HG03354 (cell line): ENCODE measurements around the gene PCNT.
"Not testable (repeated sequence)": the region's sequence is repeated elsewhere in the genome, so short reads cannot be mapped to it uniquely, and the experiment has no call there.

Experiments
- ATAC-seq: cut with Tn5 transposase; IDR thresholded peaks from one replicate; pipeline ENCODE4 v1.9.1; 2021; ENCODE audit warnings: mild to moderate bottlenecking; ENCODE audit not compliant: unreplicated experiment, poor library complexity, severe bottlenecking

Gene PCNT

DNA sequence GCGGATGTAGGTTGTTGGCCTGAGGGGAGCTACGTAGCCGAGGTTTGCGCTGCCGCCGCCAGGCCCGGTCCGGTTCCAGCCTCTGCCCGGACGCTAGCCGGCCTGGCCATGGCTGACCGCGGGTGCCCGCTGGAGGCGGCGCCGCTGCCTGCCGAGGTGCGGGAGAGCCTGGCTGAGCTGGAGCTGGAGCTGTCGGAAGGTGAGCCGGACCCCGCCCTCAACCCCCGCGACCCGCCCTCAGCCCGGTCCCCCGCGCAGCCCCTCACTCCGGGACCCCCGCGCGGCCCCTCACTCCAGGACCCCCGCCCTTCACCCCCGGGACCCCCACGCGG lies 135.0 kb downstream of the PCNT start:
- no peak for ATAC-seq

DNA sequence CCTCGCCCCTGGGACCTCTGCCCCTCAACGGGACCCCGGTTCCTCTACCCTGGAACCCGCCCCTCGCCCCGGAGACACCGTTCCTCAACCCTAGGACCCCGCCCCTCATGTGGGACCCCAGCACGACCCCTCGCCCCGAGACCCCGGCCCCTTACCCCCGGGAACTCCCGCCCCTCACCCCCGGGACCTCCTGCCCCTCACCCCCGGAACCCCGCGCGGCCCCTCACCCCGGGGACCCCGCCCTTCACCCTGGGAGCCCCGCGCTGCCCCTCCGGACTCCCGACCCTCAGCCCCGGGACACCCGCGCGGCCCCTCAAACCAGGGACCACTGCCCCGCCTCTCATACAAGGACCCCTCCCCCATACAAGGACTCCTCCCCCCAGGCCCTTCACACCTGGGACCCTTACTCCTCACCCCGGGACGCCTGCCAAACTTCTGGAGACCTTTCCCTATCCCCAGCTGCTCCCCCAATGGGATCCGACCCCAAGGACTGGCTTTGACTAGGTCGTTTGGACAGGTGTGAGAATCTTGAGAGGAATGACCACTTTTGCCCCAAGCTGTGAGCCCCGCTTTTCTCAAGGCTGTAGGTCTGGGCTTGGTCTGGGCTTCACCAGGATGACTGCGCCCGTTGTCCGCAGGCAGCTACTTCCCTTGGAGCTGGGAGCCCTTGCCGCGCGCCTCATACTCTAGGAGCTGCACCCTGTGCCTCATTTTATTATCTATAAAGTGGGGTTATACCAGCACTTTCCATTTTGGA lies 135.6 kb downstream of the PCNT start:
- no peak for ATAC-seq

DNA sequence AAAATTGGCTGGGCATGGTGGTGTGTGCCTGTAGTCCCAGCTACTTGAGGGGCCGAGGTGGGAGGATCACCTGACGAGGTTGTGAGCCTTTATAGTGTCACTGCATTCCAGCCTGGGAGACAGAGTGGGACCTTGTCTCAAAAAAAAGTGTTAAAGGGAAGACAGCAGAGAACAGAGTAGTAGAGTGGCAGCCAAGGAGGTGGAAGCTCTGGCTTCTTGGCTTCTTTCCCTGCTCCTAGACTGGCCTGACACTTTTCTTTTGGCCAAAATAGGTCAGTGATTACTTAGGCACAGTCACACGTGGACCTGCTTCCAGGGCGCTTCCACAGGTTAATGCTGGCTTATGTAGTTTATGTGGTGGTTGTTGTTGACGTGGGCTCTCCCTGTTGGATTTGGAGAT lies 138.0 kb downstream of the PCNT start:
- no peak for ATAC-seq

DNA sequence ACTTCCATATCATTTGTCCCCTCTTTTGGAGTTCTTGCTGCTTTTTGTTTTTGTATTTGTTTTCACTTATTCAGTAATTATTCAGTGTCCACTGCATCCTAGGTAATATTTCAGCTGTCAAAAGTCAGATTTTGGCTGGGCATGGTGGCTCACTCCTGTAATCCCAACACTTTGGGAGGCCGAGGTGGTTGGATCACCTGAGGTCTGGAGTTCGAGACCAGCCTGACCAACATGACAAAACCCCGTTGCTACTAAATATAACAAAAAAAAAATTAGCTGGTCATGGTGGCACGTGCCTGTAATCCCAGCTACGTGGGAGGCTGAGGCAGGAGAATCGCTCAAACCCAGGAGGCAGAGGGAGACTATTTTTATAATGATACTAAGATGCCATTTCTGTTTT lies 141.2 kb downstream of the PCNT start:
- not testable (repeated sequence) for ATAC-seq

DNA sequence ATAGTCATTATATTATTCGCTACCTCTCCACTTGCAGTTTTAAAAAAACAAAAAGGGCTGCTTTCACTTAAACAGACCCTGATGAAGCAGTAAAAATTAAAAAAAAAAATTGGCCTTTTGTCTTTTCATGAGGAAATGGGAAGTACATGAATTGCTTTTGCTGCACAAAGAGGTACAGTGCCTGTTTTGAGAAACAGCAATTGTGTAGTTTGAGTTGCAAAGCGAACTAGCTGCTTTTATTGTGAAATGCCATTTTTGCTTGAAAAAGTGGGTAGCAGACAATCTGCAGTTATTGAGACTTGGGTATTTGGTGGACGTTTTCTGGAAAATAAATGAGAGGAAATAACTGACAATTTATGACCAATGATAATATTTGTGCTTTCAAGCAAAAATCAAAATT lies 141.7 kb downstream of the PCNT start:
- no peak for ATAC-seq

DNA sequence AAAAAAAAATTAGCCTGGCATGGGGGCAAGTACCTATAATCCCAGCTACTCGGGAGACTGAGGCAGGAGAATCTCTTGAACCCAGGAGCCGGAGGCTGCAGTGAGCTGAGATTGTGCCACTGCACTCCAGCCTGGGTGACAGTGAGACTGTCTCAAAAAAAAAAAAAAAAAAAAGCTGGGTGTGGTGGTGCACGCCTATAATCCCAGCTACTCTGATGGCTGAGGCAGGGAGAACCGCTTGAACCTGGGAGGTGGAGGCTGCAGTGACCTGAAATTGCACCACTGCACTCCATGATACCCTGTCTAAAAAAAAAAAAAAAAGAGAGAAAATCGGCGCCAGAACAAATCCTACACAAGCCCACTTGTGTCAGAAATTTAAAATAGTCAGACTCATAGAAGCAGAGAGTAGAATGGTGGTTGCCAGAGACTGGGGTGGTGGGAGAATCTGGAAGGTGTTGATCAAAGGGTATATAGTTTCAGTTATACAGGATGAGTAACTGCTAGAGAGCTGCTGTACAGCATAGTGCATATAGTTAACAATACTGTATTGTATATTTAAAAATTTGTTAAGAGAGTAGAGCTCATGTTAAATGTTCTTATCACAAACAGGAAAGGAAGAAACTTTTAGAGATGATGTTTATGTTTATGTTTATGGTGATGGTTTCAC lies 144.3 kb downstream of the PCNT start:
- no peak for ATAC-seq

DNA sequence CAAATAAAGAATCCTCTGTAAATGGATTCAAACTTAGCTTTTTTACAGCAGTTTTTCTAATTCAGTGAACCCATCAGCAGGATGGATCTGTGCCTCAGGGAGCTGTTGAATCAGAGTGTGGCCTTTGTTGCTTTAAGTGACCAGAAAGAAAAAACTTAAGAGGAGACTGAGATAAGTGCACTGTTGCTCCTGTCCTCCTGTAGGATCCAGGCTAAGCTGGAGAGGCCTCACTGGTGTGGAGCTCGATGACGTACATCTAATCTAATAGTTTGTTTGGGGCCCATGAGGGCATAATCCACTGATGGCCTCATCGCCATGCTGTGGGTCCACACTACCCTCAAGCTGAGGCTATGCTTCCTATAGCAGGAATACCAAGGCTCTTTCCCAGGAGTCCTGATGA lies 145.3 kb downstream of the PCNT start:
- ATAC-seq: no peak

DNA sequence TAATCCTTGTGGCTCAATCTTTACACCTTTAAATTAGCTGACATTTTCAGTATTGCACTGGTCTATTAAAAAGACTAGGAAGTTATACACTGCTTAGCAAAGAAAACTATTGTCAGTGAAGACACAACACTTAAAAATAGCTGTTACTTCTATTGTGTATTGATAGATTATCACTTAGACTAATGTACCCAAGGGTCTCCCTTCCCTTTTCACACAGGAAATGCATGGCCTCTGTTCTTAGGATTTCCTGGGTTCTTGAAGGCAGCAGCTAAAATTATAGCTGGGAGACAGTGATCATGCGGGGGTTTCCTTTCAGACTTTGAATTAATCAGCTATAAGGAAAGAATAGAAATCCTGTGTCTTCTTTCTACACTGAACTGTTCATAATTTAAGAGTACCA lies 147.6 kb downstream of the PCNT start:
- ATAC-seq: no peak

DNA sequence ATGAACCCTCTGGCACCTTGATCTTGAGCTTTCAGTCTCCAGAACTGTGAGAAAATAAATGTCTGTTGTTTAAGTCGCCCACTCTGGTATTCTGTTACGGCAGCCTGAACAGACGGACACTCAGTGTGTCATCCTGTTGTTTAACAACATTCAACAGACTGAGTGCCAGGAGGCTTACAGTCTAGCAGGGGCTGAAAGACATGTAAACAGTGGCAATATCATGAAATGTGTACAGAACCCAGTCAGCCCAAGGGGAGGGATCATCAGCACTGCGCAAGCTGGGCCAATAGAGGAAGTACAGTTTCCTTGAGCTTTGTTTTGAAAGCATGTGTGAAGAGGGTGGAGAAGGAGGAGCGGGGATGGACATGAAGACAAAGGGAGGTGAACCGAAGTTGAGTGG lies 148.3 kb downstream of the PCNT start:
- no peak for ATAC-seq

DNA sequence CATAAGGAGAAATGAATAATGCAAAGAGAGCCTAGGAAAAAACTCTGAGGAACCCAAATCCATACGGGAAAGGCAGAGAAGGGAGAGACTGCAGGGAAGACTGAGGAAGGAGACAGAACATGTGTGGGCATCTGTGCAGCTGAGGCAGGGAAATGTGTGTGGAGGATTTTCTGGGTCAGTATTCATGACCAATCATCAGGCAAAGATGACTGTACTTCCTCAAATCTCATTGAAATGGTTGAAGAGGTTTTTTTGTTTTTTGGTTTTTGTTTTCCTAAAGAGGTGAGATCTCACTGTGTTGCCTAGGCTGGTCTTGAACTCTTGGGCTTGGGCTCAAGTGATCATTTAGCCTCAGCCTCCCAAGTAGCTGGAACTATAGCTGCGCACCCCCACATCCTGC lies 150.4 kb downstream of the PCNT start:
- no peak for ATAC-seq

DNA sequence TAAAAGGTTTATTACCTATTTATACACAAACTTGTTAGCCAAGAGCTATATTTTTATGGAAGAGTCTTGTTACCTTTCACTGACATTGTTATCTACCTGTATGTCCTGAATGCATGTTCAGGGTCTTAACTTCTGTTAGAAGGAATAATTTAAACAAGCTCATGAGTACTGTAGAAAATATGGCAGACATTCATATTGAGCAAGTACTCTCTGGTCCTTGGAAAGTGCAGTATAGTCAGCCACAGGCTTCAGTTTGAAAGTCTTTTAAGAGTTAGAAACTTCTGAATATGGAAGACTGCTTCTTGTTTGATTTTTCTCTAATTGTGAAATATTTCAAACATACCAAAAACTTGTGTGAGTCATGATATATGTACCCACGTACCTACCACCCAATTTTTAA lies 151.3 kb downstream of the PCNT start:
- no peak for ATAC-seq

DNA sequence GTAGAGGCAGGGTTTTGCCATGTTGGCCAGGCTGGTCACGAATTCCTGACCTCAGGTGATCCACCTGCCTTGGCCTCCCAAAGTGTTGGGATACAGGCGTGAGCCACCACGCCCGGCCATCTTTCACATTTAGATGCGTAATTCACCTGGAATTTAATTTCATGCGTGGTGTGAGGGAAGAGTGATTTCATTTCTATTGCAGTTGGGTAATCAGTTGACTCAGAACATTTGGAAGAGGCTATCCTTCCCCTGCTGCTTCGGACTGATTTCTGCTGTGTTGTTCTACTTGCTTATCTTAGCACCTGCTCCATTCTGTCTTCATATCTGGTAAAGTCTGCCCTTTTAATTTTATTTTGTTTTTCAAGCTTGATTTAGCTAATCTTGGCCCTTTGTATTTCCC lies 153.8 kb downstream of the PCNT start:
- no peak for ATAC-seq

DNA sequence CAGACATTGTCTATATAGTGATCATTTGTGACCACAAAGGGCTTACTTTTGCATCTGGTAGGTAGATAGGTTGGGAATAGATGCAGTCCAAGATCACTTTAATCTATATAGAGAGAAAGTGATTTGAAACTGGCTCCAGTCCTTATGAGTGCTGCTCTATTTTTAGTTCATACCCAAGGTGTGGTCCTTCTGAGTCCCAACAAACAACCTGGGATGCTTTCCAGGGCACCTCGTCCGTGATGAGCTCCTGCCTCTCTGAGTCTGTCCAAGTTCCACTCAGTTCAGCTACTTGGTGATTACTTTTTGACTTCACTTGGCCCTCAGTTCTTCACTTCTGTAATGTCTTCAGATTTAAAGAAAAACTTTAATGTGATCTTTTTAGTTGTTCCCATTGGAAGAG lies 155.0 kb downstream of the PCNT start:
- no peak for ATAC-seq

DNA sequence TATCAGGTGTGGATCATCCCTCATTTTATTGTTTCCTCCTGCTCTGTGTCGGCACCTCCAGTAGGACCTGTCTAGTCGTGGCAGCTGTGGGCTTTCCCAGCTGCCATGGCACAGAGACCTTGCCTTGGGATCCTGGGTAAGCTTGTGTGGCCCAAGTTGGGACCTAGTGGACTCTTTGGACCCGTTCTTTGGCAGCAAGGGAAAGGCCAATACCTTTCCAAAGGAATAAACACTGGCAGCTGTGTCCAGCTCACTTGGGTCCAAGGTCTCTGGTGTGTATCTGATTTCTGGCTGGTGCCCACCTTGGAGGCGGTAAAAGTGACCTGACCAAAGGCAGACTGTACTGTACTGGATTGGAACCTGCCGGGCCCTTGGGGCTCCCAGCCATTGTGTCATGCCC lies 156.5 kb downstream of the PCNT start:
- ATAC-seq: no peak

DNA sequence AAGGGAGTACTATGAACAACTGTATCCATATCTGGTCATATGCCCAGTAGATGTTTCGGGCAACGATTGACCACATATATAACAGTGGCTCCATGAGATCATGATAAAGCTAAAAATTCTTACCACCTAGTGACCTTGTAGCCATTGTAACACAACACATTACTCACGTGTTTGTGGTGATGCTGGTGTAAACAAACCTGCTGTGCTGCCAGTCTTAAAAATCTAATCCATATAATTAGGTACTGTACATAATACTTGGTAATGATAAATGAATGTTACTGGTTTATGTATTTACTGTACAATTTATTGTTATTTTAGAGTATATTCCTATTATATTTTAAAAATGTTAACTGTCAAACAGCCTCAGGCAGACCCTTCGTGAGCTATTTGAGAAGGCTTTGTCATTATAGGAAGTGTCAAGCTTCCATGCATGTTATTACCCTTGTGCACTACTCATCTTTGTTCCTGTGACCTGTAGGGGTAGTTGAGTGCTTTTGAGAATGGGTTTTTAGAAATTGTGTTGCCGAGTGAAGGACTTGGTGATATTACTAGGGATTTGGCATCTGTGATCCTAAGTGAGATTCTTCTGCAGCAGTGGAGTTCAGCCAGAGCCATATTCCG lies 158.4 kb downstream of the PCNT start:
- ATAC-seq: no peak

DNA sequence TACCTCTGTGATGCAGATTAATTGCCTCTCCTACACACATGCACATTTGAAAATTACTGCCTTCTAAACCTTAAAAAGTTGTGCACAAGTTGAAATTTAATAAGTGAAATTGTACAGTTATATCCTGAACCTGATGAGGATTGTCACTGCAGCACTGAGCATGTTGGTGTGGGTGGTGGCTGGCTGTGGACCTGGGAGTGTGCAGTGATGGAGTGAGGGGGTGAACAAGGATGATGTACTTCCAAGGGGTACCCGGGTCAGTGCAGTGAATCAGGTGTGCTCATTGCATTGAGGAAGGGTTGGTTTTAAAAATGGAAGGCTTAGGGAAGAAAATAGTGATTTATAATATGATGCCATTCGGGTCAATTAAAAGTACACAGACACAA lies 158.9 kb downstream of the PCNT start:
- no peak for ATAC-seq

DNA sequence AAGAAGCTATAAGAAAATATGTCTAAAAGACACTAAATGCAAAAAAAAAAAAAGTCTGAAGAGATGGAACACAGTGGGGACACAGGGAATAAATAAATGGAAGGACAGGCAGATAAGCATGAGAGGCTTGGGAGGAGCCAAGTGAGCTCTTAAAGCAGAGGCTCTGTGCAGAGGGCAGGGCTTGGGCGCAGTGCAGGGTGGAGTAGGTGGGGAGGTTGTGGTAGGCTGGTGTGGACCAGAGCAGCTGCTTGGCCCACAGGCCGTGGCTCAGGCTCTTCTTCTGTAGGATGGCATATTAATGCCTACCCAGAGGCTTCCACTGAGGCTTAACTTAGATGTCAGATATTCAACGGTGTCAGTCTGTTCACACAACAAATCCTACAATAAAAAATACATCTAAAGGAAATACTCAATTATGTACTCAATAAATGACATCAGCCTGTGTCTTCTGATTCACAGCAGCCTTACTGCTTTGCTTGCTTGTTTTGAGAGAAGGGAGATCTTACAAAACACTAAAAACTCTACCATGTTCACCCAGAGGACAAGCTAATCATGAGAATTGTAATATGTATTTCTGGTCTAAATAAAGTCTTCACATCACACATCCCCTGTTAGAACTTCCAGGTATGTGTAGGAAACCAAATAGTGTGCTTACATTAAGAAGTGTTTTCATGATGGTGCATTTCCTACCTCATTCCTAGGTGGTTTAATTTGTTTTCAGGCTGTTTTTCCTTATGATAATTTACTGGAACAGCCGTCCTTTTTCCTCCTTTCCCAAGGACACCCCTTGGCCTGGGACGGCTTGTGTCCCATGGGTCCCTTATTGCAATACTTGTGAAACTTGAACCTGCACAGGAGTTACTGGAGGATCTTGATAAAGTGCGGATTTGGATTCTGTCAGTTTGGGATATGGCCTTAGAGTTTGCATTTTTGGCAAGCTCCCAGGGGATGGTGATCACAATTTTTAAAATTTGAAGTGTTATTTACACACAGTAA lies 159.6 kb downstream of the PCNT start:
- no peak for ATAC-seq

DNA sequence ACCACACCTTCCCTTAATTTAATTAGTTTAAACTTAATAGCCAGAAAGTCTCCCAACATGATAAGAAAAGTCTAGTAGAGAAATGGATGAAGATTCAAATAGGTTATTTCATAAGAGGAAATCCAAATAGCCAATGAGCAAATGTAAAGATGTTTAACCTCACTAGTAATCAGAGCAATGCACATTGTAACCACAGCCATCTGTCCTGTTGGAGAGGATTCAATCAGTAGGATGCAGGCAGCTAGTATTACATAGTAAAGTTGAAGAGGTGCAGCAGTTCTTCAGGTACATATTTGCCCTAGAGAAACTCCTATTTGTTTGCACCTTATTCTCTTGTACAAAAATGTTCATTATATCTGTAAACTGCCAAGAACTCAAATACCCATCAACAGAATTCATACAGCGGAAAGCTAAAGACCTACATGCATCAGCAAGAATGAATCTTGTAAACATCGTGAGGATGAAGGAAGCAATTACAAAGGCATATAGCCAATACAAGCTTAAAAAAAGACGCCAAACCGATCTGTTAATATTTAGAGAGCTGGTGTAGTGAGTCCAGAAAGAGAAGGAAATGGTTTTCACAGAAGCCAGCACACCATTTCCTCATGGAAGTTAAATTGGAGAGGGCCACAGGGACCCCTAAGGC lies 162.6 kb downstream of the PCNT start:
- ATAC-seq: no peak

DNA sequence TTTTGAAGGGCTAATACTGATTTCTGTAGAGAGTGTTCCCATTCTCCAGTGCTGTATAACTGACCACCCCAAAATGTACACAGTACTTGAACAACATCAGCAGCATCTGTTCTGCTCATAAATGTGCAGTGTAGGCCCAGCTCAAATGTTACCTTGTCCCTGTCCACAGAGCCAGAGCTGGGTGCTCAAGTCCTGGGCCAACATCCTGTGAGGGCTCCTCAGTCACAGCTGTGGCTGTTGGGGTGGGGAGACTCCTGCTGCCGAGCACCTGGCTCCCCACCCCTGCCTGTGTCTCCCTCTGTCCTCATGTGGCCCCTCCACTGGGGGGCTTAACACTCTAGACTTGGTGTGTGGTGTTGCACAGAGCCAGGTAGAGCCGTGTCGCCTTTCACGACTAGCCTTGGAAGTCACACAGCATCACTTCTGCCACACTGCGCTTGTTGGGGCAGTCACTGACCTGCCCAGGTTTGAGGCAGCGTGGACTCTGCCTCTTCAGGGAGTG lies 165.3 kb downstream of the PCNT start:
- no peak for ATAC-seq

DNA sequence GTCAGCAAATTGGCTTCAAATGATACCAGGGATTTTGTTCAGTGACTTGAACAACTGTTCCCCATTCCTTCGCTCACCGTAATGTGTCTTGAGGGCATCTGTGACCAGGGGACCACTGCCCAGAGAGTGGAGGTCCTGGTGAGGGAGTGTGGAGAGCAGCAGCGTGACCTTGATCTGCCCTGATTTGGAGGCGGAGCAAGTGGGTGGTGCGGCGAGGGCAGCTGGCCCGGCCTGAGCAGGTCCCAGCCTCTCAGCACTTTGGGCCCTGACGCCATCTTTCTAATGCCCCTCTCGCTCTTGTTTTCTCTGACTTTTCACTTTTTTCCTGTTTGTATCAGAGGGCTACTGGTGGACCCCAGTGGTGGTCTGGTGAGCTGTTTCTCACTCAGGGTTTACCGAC lies 165.8 kb downstream of the PCNT start:
- ATAC-seq: no peak
